Stimulated activated CD4-positive, alpha-beta T cell treated with anti-CD3 and anti-CD28 coated beads, Interleukin-4, amount 100 ng/mL, for 4 hours (primary cell): Measurements from ENCODE around the gene JPH2.
A peak's percentile ranks its signal among the peaks of the same experiment; 100 is the strongest.
"Not testable (repeated sequence)": the region's sequence is repeated elsewhere in the genome, so short reads cannot be mapped to it uniquely, and the experiment has no call there.

Source experiments
- DNase-seq, 2 experiments: peaks; one replicate each; pipeline ENCODE4 v3.0.0-alpha.2; 2020

Gene JPH2

GRCh38 chr20:44211177-44212039, 24.4 kb upstream of the JPH2 start:
- DNase-seq = no peak

- peak; percentile 96 for DNase-seq
Observed at GRCh38 chr20:44210406-44211176, 23.6 kb upstream of the JPH2 start, which contains the start of gene OSER1. OSER1 (minus strand) TSS chr20:44210771; CDS start chr20:44206957, 3,814 bp downstream.

GRCh38 chr20:44209686-44210405, 22.9 kb upstream of the JPH2 start:
- no peak for DNase-seq

- no peak for DNase-seq
Observed at GRCh38 chr20:44208770-44209169, 21.8 kb upstream of the JPH2 start.

- DNase-seq = no peak
Observed at GRCh38 chr20:44208165-44208564, 21.2 kb upstream of the JPH2 start.

- no peak for DNase-seq
Observed at GRCh38 chr20:44207126-44207723, 20.2 kb upstream of the JPH2 start.

- DNase-seq = no peak
Observed at GRCh38 chr20:44206132-44206531, 19.1 kb upstream of the JPH2 start.

GRCh38 chr20:44204832-44205215, 17.8 kb upstream of the JPH2 start:
- no peak for DNase-seq

- no peak for DNase-seq
Observed at GRCh38 chr20:44204156-44204831, 17.3 kb upstream of the JPH2 start.

- no peak for DNase-seq
Observed at GRCh38 chr20:44203161-44203560, 16.2 kb upstream of the JPH2 start.

- no peak for DNase-seq
Observed at GRCh38 chr20:44200983-44201382, 14.0 kb upstream of the JPH2 start.

GRCh38 chr20:44200371-44200770, 13.4 kb upstream of the JPH2 start:
- DNase-seq = no peak

- no peak for DNase-seq
Observed at GRCh38 chr20:44199877-44200276, 12.9 kb upstream of the JPH2 start.

GRCh38 chr20:44198872-44199271, 11.9 kb upstream of the JPH2 start:
- DNase-seq = peak in 1 of 2 experiments; percentile 8

GRCh38 chr20:44196271-44196670, 9.3 kb upstream of the JPH2 start:
- DNase-seq = no peak

GRCh38 chr20:44195605-44196004, 8.6 kb upstream of the JPH2 start:
- DNase-seq = no peak

GRCh38 chr20:44193801-44194200, 6.8 kb upstream of the JPH2 start:
- no peak for DNase-seq

GRCh38 chr20:44191640-44192039, 4.7 kb upstream of the JPH2 start:
- not testable (repeated sequence) for DNase-seq

- peak in 1 of 2 experiments; percentile 16 for DNase-seq
Observed at GRCh38 chr20:44190197-44190852, 3.3 kb upstream of the JPH2 start.

GRCh38 chr20:44188752-44189151, 1.8 kb upstream of the JPH2 start:
- DNase-seq = no peak
